Measurements from ENCODE around the gene CREB3L1. TPM values are rescaled to one million over a fixed set of nuclear protein-coding genes. Genes with fewer than 3 reads are reported as not detected.
A peak's percentile ranks its signal among the peaks of the same experiment; 100 is the strongest.

The CREB3L1 gene
- polyA plus RNA-seq, 1 experiment = 39.4 TPM

- ChIA-PET POLR2A (no interaction called here), CTCF (interaction anchor here (0.7 to 18.7 kb wide), 18 partner anchors 9 to 190 kb away, joined by 3 to 341 read pairs (median 4); partner anchors contain the start of genes CREB3L1 and DGKZ)
- Histone ChIP-seq H3K27me3 (ENCODE audit: control insufficient read depth, insufficient read depth, low read length) (no peaks in the 10 kb centered on the region), H3K36me3 (ENCODE audit: control insufficient read depth, insufficient read depth, low read length) (peaks cover 56% of the 10 kb centered on the region), H3K4me3 (ENCODE audit: low read depth, low read length) (no peak overlapping the region)
- DNase-seq (ENCODE audit: low read depth) = no peak
- TF ChIP-seq, protein P1, sequence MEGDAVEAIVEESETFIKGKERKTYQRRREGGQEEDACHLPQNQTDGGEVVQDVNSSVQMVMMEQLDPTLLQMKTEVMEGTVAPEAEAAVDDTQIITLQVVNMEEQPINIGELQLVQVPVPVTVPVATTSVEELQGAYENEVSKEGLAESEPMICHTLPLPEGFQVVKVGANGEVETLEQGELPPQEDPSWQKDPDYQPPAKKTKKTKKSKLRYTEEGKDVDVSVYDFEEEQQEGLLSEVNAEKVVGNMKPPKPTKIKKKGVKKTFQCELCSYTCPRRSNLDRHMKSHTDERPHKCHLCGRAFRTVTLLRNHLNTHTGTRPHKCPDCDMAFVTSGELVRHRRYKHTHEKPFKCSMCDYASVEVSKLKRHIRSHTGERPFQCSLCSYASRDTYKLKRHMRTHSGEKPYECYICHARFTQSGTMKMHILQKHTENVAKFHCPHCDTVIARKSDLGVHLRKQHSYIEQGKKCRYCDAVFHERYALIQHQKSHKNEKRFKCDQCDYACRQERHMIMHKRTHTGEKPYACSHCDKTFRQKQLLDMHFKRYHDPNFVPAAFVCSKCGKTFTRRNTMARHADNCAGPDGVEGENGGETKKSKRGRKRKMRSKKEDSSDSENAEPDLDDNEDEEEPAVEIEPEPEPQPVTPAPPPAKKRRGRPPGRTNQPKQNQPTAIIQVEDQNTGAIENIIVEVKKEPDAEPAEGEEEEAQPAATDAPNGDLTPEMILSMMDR (IDR thresholded peaks at IDR 0.05; ENCODE audit: insufficient read depth, low read depth, low read length) = peak; percentile 91
Observed at GRCh38 chr11:46308631-46309419, 31.4 kb downstream of the CREB3L1 start.

DNA sequence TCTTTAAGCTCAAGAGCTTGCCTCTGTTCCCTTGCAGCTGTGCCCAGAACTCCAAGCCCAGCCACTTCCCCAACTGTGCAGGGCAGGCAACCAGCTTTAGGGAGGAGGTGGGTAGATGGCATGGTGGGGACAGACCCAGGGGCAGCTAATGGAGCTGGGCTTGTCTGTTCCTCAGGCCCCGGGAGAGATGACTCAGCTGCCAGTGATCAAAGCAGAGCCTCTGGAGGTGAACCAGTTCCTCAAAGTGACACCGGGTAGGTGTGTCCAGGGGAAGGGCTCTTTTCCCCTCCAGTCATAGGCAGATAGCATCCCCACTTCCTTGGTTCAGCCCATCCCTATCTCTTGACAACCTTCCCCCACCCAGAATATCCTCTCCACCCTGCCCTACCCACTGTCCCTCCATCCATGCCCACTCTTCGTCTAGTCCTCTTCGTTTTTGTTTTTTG lies 32.4 kb downstream of the CREB3L1 start:
- POLR2A ChIA-PET = no interaction called here
- Histone ChIP-seq H3K27me3 (ENCODE audit: control insufficient read depth, insufficient read depth, low read length) (no peaks in the 10 kb centered on the region), H3K36me3 (ENCODE audit: control insufficient read depth, insufficient read depth, low read length) (peaks cover 55% of the 10 kb centered on the region), H3K4me3 (ENCODE audit: low read depth, low read length) (no peak overlapping the region)
- CTCF ChIA-PET = interaction anchor here (0.8 to 18.7 kb wide), 13 partner anchors 9 to 437 kb away, joined by 3 to 341 read pairs (median 7); partner anchors contain the start of genes CREB3L1 and DGKZ
- TF ChIP-seq, protein P1 (IDR thresholded peaks at IDR 0.05; ENCODE audit: insufficient read depth, low read depth, low read length) = no peak
- no peak for DNase-seq (ENCODE audit: low read depth)

- TF ChIP-seq, protein P1 (IDR thresholded peaks at IDR 0.05; ENCODE audit: insufficient read depth, low read depth, low read length) = peak; percentile 88
- ChIA-PET CTCF (interaction anchor here (0.8 to 18.7 kb wide), 13 partner anchors 8 to 76 kb away, joined by 3 to 341 read pairs (median 6); partner anchors contain the start of gene CREB3L1), POLR2A (no interaction called here)
- no peak for DNase-seq (ENCODE audit: low read depth)
- no peaks in the 10 kb centered on the region for H3K27me3 ChIP-seq (ENCODE audit: control insufficient read depth, insufficient read depth, low read length)
- no peak overlapping the region for H3K4me3 ChIP-seq (ENCODE audit: low read depth, low read length)
- H3K36me3 ChIP-seq (ENCODE audit: control insufficient read depth, insufficient read depth, low read length) = peaks cover 72% of the 10 kb centered on the region
Observed at GRCh38 chr11:46315033-46315738, 37.7 kb downstream of the CREB3L1 start.

GRCh38 chr11:46315783-46316563 lies 38.5 kb downstream of the CREB3L1 start:
- no peak overlapping the region for H3K4me3 ChIP-seq (ENCODE audit: low read depth, low read length)
- TF ChIP-seq, protein P1 (IDR thresholded peaks at IDR 0.05; ENCODE audit: insufficient read depth, low read depth, low read length) = no peak
- peaks cover 72% of the 10 kb centered on the region for H3K36me3 ChIP-seq (ENCODE audit: control insufficient read depth, insufficient read depth, low read length)
- ChIA-PET POLR2A (no interaction called here), CTCF (interaction anchor here (0.8 to 18.7 kb wide), 9 partner anchors 9 to 77 kb away, joined by 3 to 341 read pairs (median 6); partner anchors contain the start of gene CREB3L1)
- no peaks in the 10 kb centered on the region for H3K27me3 ChIP-seq (ENCODE audit: control insufficient read depth, insufficient read depth, low read length)
- DNase-seq (ENCODE audit: low read depth) = no peak
